ENCODE measurements around the gene ABI3. TPM values are rescaled to one million over a fixed set of nuclear protein-coding genes. Genes with fewer than 3 reads are reported as not detected.
A peak's percentile ranks its signal among the peaks of the same experiment; 100 is the strongest.

Gene ABI3
- total and polyA plus RNA-seq, 9 of the 15 experiments (the other 6 are each of a cell fraction or from before 2014, with no cell fraction given): not detected

DNA sequence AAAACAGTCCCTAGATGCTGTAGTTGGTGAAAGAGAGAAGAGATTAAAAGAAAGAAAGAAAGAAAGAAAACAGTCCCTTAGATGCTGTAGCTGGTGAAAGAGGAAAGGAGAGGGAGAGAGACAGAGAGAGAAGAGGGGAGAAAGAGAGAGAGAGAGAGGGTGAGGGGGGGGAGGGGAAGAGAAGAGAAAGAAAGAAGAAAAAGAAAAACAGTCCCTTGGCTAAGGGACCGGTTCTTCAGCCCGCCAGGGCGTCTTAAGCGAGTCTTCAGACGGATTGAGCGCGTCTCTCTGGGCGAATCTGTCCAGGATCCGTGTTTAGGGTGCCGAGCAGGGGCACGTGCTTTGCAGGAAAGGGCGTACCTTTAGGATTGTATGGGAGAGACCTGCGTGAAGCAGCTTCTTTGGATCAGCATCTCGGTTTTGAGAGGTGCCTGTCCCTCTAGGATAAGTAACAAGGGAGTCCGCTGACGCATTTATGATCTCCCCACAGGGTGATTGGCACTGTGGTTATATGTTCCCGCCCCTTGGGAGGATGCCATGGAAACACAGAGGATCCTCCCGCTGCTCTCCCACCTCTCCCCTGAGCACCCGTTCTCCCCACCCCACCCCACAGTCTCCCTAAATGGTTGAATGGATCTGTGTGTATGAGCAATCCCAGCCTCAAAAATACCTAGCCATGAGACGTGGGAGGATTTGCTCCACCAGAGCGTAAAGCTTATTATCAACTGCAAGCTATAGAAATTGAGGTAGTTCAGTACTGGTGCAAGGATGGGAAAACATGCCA is 16.8 kb upstream of the ABI3 start (continued):
- TF ChIP-seq, protein P1, sequence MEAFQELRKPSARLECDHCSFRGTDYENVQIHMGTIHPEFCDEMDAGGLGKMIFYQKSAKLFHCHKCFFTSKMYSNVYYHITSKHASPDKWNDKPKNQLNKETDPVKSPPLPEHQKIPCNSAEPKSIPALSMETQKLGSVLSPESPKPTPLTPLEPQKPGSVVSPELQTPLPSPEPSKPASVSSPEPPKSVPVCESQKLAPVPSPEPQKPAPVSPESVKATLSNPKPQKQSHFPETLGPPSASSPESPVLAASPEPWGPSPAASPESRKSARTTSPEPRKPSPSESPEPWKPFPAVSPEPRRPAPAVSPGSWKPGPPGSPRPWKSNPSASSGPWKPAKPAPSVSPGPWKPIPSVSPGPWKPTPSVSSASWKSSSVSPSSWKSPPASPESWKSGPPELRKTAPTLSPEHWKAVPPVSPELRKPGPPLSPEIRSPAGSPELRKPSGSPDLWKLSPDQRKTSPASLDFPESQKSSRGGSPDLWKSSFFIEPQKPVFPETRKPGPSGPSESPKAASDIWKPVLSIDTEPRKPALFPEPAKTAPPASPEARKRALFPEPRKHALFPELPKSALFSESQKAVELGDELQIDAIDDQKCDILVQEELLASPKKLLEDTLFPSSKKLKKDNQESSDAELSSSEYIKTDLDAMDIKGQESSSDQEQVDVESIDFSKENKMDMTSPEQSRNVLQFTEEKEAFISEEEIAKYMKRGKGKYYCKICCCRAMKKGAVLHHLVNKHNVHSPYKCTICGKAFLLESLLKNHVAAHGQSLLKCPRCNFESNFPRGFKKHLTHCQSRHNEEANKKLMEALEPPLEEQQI (IDR thresholded peaks at IDR 0.05): no peak; the same call in 1 of the 2 replicates
- no peak for TF ChIP-seq HMG20B (CRISPR knock-in tag; IDR thresholded peaks at IDR 0.05)
- no peak for TF ChIP-seq NR1H2 (CRISPR knock-in tag; IDR thresholded peaks at IDR 0.05)
- no peak for TF ChIP-seq TSHZ1 (CRISPR knock-in tag; IDR thresholded peaks at IDR 0.05)
- no peak for TF ChIP-seq EWSR1 (IDR thresholded peaks at IDR 0.05; ENCODE audit: borderline replicate concordance, low read depth, partially characterized antibody)
- TF ChIP-seq HNRNPK (IDR thresholded peaks at IDR 0.05; ENCODE audit: low read depth, low read length, poor library complexity, severe bottlenecking): no peak
- TF ChIP-seq ZNF766 (CRISPR knock-in tag; conservative IDR thresholded peaks at IDR 0.05): no peak
- no peak for TF ChIP-seq MAFG (tag; conservative IDR thresholded peaks at IDR 0.05)
- TF ChIP-seq ZNF76 (CRISPR knock-in tag; IDR thresholded peaks at IDR 0.05; ENCODE audit: borderline replicate concordance): no peak
- TF ChIP-seq XRCC5 (IDR thresholded peaks at IDR 0.05; ENCODE audit: low read depth, low read length): no peak
- 0 out of 4 replicates have a peak, but pooled peaks of 1 of the 2 experiments have one; percentile 6 for TF ChIP-seq KDM1A (IDR thresholded peaks at IDR 0.05)
- TF ChIP-seq MEF2D (tag; conservative IDR thresholded peaks at IDR 0.05; ENCODE audit: low read depth): no peak
- no peak for TF ChIP-seq KDM4B (IDR thresholded peaks at IDR 0.05; ENCODE audit: borderline replicate concordance in 2 of 2, low read depth in 1 of 2)
- TF ChIP-seq ZNF212 (CRISPR knock-in tag; IDR thresholded peaks at IDR 0.05): no peak
- TF ChIP-seq ZNF384 (IDR thresholded peaks at IDR 0.05; ENCODE audit: low read depth, low read length): no peak; the same call in 1 of the 2 replicates
- no peak for TF ChIP-seq HDAC3 (IDR thresholded peaks at IDR 0.05; ENCODE audit: borderline replicate concordance, partially characterized antibody)
- TF ChIP-seq KDM2B (CRISPR knock-in tag; IDR thresholded peaks at IDR 0.05): no peak
- no peak for TF ChIP-seq SIX5 (IDR thresholded peaks at IDR 0.05; ENCODE audit: borderline replicate concordance in 1 of 2, insufficient read depth in 1 of 2, low read depth in 1 of 2, low read length in 2 of 2)

Measured in K562 (cell line).